ENCODE data around the gene PCBD2.
A peak's percentile ranks its signal among the peaks of the same experiment; 100 is the strongest.
"Not testable (repeated sequence)": the region's sequence is repeated elsewhere in the genome, so short reads cannot be mapped to it uniquely, and the experiment has no call there.

The PCBD2 gene

DNA sequence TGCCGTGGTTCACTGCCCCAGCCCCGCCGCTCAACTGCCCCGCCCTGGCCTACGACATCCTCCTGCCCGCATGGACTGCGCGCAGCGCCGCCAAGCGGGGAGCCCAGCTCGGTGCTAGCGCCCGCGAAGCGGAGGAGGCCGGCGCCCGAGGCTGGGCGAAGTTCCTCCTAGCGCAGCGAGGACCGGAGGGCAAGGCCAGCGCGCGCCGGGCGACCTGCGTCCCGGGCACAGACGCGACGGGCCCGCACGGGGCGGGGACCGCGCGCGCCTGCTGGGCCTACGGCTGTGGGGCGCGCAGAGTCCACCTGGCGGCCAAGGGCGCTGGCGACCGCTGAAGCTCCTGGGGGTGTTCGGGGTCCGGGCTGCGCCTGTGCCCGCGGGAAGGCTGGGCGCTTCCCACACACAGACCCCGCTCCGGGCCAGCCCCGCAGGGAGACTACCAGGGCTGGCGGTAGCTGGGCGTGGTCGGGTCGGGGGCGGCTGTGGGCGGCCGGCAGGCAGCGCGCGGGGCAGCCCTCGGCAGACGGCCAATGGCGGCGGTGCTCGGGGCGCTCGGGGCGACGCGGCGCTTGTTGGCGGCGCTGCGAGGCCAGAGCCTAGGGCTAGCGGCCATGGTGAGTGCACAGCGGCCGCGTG, at the start of gene PCBD2:
Gene PCBD2 (plus strand): TSS at position 522 of the 636 bp plus-strand sequence. CDS start 9 bp downstream, at position 531.
- peak; percentile 88 for TF ChIP-seq ZFX (IDR thresholded peaks at IDR 0.05)
- TF ChIP-seq, protein P1, sequence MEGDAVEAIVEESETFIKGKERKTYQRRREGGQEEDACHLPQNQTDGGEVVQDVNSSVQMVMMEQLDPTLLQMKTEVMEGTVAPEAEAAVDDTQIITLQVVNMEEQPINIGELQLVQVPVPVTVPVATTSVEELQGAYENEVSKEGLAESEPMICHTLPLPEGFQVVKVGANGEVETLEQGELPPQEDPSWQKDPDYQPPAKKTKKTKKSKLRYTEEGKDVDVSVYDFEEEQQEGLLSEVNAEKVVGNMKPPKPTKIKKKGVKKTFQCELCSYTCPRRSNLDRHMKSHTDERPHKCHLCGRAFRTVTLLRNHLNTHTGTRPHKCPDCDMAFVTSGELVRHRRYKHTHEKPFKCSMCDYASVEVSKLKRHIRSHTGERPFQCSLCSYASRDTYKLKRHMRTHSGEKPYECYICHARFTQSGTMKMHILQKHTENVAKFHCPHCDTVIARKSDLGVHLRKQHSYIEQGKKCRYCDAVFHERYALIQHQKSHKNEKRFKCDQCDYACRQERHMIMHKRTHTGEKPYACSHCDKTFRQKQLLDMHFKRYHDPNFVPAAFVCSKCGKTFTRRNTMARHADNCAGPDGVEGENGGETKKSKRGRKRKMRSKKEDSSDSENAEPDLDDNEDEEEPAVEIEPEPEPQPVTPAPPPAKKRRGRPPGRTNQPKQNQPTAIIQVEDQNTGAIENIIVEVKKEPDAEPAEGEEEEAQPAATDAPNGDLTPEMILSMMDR (conservative IDR thresholded peaks at IDR 0.05): peak; percentile 97
- H3K27ac ChIP-seq: peak within 1 kb of the TSS; percentile 97

DNA sequence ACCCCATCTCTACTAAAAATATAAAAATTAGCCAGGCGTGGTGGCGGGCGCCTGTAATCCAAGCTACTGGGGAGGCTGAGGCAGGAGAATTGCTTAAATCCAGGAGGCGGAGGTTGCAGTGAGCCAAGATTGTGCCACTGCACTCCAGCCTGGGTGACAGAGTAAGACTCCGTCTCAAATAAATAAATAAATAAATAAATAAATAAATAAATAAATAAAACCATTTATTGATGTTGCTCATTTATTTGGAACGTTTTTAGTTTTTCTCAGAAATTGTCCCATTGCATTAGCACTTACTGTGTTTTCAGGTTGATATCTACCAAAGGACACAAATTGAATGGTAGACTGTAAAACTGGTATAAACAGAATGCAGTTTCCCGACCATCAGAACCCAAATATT, 48.5 kb upstream of the PCBD2 start:
- not testable (repeated sequence) for H3K27ac ChIP-seq

DNA sequence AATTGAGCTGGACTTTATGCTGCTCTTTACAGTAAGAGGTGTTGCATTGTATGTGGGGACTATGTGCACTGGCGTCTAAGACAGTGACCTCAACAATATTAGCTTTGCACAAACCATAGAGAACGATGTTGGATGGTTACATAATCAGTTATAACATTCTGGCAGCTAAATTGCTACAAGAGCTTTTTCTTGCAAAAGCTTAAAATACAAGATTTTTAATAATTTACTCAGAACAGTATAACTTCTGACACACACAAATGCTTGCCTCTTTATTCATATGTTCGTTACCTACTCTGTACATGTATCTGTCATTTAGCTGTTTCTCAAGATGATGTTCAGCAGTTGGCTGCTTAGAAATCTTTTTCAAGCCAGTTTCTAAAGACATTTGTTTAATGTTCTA, 47.5 kb upstream of the PCBD2 start:
- H3K27ac ChIP-seq: no peak overlapping the region

DNA sequence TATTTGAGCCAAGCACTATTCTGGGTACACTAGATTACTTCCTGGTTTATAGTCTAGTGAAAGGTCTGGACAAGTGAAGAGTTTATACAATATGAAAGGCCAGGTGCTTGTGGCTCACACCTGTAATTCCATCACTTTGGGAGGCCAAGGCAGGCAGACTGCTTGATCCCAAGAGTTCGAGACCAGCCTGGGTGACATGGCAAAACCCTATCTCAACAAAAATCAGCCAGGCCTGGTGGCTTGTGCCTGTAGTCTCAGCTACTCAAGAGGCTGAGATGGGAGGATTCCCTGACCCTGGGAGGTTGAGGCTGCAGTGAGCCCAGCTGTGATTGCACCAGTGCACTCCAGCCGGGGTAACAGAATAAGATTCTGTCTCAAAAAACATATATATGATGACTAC, 40.2 kb upstream of the PCBD2 start:
- H3K27ac ChIP-seq: no peak overlapping the region
- TF ChIP-seq, protein P1 (conservative IDR thresholded peaks at IDR 0.05): no peak
- TF ChIP-seq ZFX (IDR thresholded peaks at IDR 0.05): no peak

More for the DNA sequence above, 47.5 kb upstream of the PCBD2 start:
- no peak for TF ChIP-seq ZFX (IDR thresholded peaks at IDR 0.05)
- TF ChIP-seq, protein P1 (conservative IDR thresholded peaks at IDR 0.05): no peak

DNA sequence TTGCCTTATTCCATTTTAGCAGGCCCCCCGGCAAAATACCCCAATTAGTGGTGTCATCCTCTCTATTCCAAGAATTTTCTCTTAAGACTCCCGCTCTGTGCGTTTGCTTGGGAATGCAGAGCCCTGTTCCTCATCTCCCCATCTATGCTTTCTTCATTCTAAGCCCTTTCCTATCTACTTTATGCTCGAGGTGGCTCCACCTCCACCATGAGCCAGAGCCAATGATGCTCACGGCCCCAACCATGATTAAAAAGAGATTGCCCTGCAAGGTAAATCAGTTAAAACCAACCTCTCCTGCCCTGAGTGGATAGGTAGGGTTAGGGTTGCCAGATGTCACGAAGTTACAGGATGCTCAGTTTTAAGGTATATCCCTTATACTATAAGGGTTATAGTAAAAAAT, 31.4 kb upstream of the PCBD2 start:
- TF ChIP-seq ZFX (IDR thresholded peaks at IDR 0.05): no peak
- TF ChIP-seq, protein P1 (conservative IDR thresholded peaks at IDR 0.05): no peak
- H3K27ac ChIP-seq: peak overlapping the region; percentile 97

DNA sequence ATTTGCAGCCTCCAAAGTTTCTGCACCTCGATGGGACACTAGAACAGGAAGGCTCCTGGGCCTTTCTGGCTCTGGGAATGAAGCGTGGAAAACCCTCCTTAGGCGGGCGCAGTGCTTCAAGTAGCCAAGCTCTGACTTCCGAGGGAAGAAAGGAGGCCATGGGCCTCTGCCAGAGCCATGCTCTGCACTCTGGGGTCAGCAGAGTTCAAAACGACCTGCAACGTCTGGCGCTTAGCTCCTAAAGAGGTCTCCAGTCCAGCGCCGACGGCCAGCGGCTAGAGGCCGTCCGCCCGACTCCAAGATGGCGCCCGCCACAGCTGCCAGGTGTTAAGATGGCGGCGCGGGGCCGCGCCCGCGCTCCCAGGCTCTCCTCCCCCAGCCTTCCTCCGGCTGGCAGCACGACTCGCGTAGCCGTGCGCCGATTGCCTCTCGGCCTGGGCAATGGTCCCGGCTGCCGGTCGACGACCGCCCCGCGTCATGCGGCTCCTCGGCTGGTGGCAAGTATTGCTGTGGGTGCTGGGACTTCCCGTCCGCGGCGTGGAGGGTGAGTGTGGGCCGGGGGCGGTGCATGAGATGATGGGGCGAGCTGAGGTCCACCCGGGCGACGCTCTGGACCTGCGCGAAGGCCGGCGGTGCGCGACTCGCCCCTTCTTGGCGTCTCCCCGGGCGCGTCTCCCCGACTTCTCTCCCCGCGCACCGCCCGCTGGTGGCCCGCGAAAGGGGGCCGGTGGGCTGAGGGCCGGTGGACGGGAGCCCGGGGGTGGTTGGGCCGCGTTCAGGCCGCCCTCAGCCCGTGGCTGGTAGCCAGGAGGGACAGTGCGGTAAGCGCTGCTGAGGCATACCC, 30.7 kb upstream of the PCBD2 start, which contains the start of gene TXNDC15:
Gene TXNDC15 (plus strand): TSS at position 385 of the 844 bp plus-strand sequence. CDS start 57 bp downstream, at position 442.
- peak; percentile 91 for TF ChIP-seq ZFX (IDR thresholded peaks at IDR 0.05)
- TF ChIP-seq, protein P1 (conservative IDR thresholded peaks at IDR 0.05): no peak
- H3K27ac ChIP-seq: peak within 1 kb of the TSS; percentile 97

DNA sequence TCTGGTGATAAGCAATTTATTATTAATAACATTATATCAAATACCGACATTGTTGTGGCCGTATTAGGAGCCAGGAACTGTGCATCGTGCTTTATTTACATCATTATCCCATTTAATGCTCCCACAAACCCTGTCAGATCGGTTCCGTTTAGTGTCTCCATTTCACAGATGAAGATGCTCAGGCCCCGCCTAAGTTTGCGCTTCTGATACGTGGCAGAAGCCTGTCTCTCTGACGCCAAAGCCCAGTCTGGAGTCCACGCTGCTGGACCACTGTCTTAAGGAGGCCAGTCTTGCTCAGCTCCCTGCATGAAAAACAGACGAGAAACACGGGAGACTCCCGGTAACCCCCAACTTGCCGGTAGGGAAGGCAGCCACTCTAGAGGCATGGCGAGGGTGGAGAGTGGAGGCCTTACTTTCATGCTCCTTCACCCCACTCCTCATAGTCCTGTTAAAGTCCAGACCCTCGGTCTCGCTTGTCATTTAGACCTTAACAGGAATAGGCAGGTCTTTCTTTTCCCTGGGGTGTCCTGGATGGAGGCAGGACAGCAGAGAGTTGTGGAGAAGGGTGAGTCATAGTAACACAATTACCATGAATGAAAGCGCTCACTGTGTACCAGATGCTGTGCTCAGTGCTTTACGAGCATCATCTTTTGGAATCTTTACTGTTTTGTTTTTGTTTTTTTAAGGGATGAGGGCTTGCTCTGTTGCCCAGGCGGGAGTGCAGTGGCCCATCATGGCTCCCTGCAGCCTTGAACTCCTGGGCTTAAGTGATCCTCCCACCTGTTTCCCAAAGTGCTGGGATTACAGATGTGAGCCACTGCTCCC, 29.9 kb upstream of the PCBD2 start:
- peak overlapping the region; percentile 97 for H3K27ac ChIP-seq
- no peak for TF ChIP-seq ZFX (IDR thresholded peaks at IDR 0.05)
- TF ChIP-seq, protein P1 (conservative IDR thresholded peaks at IDR 0.05): no peak
